ENCODE measurements around the gene CCDC88C.
A peak's percentile ranks its signal among the peaks of the same experiment; 100 is the strongest.

The CCDC88C gene

GRCh38 chr14:91298576-91298975 lies 119.0 kb downstream of the CCDC88C start:
- Mint-ChIP-seq H3K9me3 (no peaks in the 10 kb centered on the region), H3K27ac (no peak overlapping the region), H3K36me3 (ENCODE audit: low read depth) (peaks cover 64% of the 10 kb centered on the region), H3K4me3 (no peak overlapping the region), H3K27me3 (ENCODE audit: low read depth) (no peaks in the 10 kb centered on the region), H3K4me1 (ENCODE audit: low read depth) (peaks cover 17% of the 10 kb centered on the region)

GRCh38 chr14:91297081-91297711 lies 120.4 kb downstream of the CCDC88C start:
- peaks cover 69% of the 10 kb centered on the region for H3K36me3 Mint-ChIP-seq (ENCODE audit: low read depth)
- no peaks in the 10 kb centered on the region for H3K27me3 Mint-ChIP-seq (ENCODE audit: low read depth)
- H3K9me3 Mint-ChIP-seq: no peaks in the 10 kb centered on the region
- H3K4me1 Mint-ChIP-seq (ENCODE audit: low read depth): peaks cover 12% of the 10 kb centered on the region
- no peak overlapping the region for H3K27ac Mint-ChIP-seq
- H3K4me3 Mint-ChIP-seq: no peak overlapping the region

- Mint-ChIP-seq H3K36me3 (ENCODE audit: low read depth) (peaks cover 62% of the 10 kb centered on the region), H3K27me3 (ENCODE audit: low read depth) (no peaks in the 10 kb centered on the region), H3K4me1 (ENCODE audit: low read depth) (peaks cover 8% of the 10 kb centered on the region), H3K9me3 (no peaks in the 10 kb centered on the region), H3K4me3 (no peak overlapping the region), H3K27ac (peak overlapping the region; percentile 50)
Observed at GRCh38 chr14:91295851-91296796, 121.5 kb downstream of the CCDC88C start.

GRCh38 chr14:91295276-91295845 lies 122.3 kb downstream of the CCDC88C start:
- Mint-ChIP-seq H3K4me3 (no peak overlapping the region), H3K27ac (no peak overlapping the region), H3K36me3 (ENCODE audit: low read depth) (peaks cover 60% of the 10 kb centered on the region), H3K4me1 (ENCODE audit: low read depth) (peaks cover 2% of the 10 kb centered on the region), H3K27me3 (ENCODE audit: low read depth) (no peaks in the 10 kb centered on the region), H3K9me3 (no peaks in the 10 kb centered on the region)

- H3K36me3 Mint-ChIP-seq (ENCODE audit: low read depth): peaks cover 60% of the 10 kb centered on the region
Observed at GRCh38 chr14:91294153-91294552, 123.5 kb downstream of the CCDC88C start.

GRCh38 chr14:91293281-91293680 lies 124.3 kb downstream of the CCDC88C start:
- Mint-ChIP-seq H3K27me3 (ENCODE audit: low read depth) (no peaks in the 10 kb centered on the region), H3K27ac (no peak overlapping the region), H3K4me3 (no peak overlapping the region), H3K9me3 (no peaks in the 10 kb centered on the region), H3K4me1 (ENCODE audit: low read depth) (peaks cover 2% of the 10 kb centered on the region), H3K36me3 (ENCODE audit: low read depth) (peaks cover 56% of the 10 kb centered on the region)

More at GRCh38 chr14:91294153-91294552, 123.5 kb downstream of the CCDC88C start:
- Mint-ChIP-seq H3K27me3 (ENCODE audit: low read depth) (no peaks in the 10 kb centered on the region), H3K27ac (no peak overlapping the region), H3K9me3 (no peaks in the 10 kb centered on the region), H3K4me3 (no peak overlapping the region), H3K4me1 (ENCODE audit: low read depth) (peaks cover 2% of the 10 kb centered on the region)

GRCh38 chr14:91292491-91292890 lies 125.1 kb downstream of the CCDC88C start:
- no peaks in the 10 kb centered on the region for H3K9me3 Mint-ChIP-seq
- no peak overlapping the region for H3K4me3 Mint-ChIP-seq
- peaks cover 53% of the 10 kb centered on the region for H3K36me3 Mint-ChIP-seq (ENCODE audit: low read depth)
- peak overlapping the region; percentile 4 for H3K27ac Mint-ChIP-seq
- H3K4me1 Mint-ChIP-seq (ENCODE audit: low read depth): peaks cover 2% of the 10 kb centered on the region
- no peaks in the 10 kb centered on the region for H3K27me3 Mint-ChIP-seq (ENCODE audit: low read depth)

- Mint-ChIP-seq H3K9me3 (no peaks in the 10 kb centered on the region), H3K36me3 (ENCODE audit: low read depth) (peaks cover 52% of the 10 kb centered on the region), H3K27ac (no peak overlapping the region), H3K27me3 (ENCODE audit: low read depth) (no peaks in the 10 kb centered on the region), H3K4me1 (ENCODE audit: low read depth) (peaks cover 5% of the 10 kb centered on the region), H3K4me3 (no peak overlapping the region)
Observed at GRCh38 chr14:91291786-91292405, 125.7 kb downstream of the CCDC88C start.

GRCh38 chr14:91290986-91291385 lies 126.6 kb downstream of the CCDC88C start:
- no peaks in the 10 kb centered on the region for H3K9me3 Mint-ChIP-seq
- peaks cover 11% of the 10 kb centered on the region for H3K4me1 Mint-ChIP-seq (ENCODE audit: low read depth)
- H3K27ac Mint-ChIP-seq: no peak overlapping the region
- H3K27me3 Mint-ChIP-seq (ENCODE audit: low read depth): no peaks in the 10 kb centered on the region
- H3K36me3 Mint-ChIP-seq (ENCODE audit: low read depth): peaks cover 51% of the 10 kb centered on the region
- H3K4me3 Mint-ChIP-seq: no peak overlapping the region

GRCh38 chr14:91289464-91289863 lies 128.2 kb downstream of the CCDC88C start:
- Mint-ChIP-seq H3K27ac (no peak overlapping the region), H3K9me3 (no peaks in the 10 kb centered on the region), H3K27me3 (ENCODE audit: low read depth) (no peaks in the 10 kb centered on the region), H3K36me3 (ENCODE audit: low read depth) (peaks cover 59% of the 10 kb centered on the region), H3K4me1 (ENCODE audit: low read depth) (peaks cover 19% of the 10 kb centered on the region), H3K4me3 (no peak overlapping the region)

GRCh38 chr14:91288876-91289275 lies 128.7 kb downstream of the CCDC88C start:
- H3K4me3 Mint-ChIP-seq: no peak overlapping the region
- H3K27me3 Mint-ChIP-seq (ENCODE audit: low read depth): no peaks in the 10 kb centered on the region
- H3K27ac Mint-ChIP-seq: no peak overlapping the region
- peaks cover 19% of the 10 kb centered on the region for H3K4me1 Mint-ChIP-seq (ENCODE audit: low read depth)
- H3K9me3 Mint-ChIP-seq: no peaks in the 10 kb centered on the region
- H3K36me3 Mint-ChIP-seq (ENCODE audit: low read depth): peaks cover 61% of the 10 kb centered on the region

GRCh38 chr14:91286530-91286937 lies 131.1 kb downstream of the CCDC88C start:
- Mint-ChIP-seq H3K36me3 (ENCODE audit: low read depth) (peaks cover 64% of the 10 kb centered on the region), H3K4me1 (ENCODE audit: low read depth) (peaks cover 17% of the 10 kb centered on the region), H3K4me3 (no peak overlapping the region), H3K27me3 (ENCODE audit: low read depth) (no peaks in the 10 kb centered on the region), H3K9me3 (no peaks in the 10 kb centered on the region), H3K27ac (peak overlapping the region; percentile 37)

GRCh38 chr14:91284791-91285548 lies 132.7 kb downstream of the CCDC88C start:
- H3K9me3 Mint-ChIP-seq: no peaks in the 10 kb centered on the region

More at GRCh38 chr14:91284791-91285548, 132.7 kb downstream of the CCDC88C start:
- peaks cover 62% of the 10 kb centered on the region for H3K36me3 Mint-ChIP-seq (ENCODE audit: low read depth)
- peaks cover 17% of the 10 kb centered on the region for H3K4me1 Mint-ChIP-seq (ENCODE audit: low read depth)
- H3K27me3 Mint-ChIP-seq (ENCODE audit: low read depth): no peaks in the 10 kb centered on the region
- peak overlapping the region; percentile 38 for H3K27ac Mint-ChIP-seq
- no peak overlapping the region for H3K4me3 Mint-ChIP-seq
